Stomach (tissue), 9 donors: Measurements from ENCODE around the gene CDSN. TPM values are rescaled to one million over a fixed set of nuclear protein-coding genes. Genes with fewer than 3 reads are reported as not detected.

Experiments
- DNase-seq, 2 donors: peaks; one replicate each; pipeline versions ENCODE4 v3.0.0 to v3.0.0-alpha.2; 2013 to 2019
- H3K27ac ChIP-seq, 5 donors: fragments of 200-600 bp in 4 of 5; sonication (generic) in 4 of 5; one replicate each; pipeline ENCODE4 v1.5.1; 2013 to 2019; ENCODE audit warnings: mild to moderate bottlenecking in 1 of 5, moderate library complexity in 1 of 5
- H3K27me3 ChIP-seq, 3 donors: fragments of 200-600 bp; sonication (generic); one replicate each; pipeline ENCODE4 v1.5.1; 2017 to 2019; ENCODE audit warnings: mixed run types in 1 of 3
- H3K36me3 ChIP-seq, 4 donors: fragments of 200-600 bp; sonication (generic); 1 replicate in 3 of 4; 2 replicates in 1 of 4; pipeline ENCODE4 v1.5.1; 2016 to 2019
- H3K4me1 ChIP-seq, 4 donors: fragments of 200-600 bp; sonication (generic); one replicate each; pipeline ENCODE4 v1.5.1; 2016 to 2019
- H3K4me3 ChIP-seq, 4 donors: fragments of 200-600 bp; sonication (generic) in 3 of 4; one replicate each; pipeline ENCODE4 v1.5.1; 2016 to 2019; ENCODE audit warnings: mild to moderate bottlenecking in 1 of 4
- H3K9me3 ChIP-seq, 4 donors: fragments of 200-600 bp; sonication (generic); one replicate each; pipeline ENCODE4 v1.5.1; 2016 to 2019
- CTCF ChIP-seq, 7 experiments: fragments of 450-650 bp in 4 of 7; fragments of 200-600 bp in 3 of 7; sonication (generic) in 3 of 7; IDR thresholded peaks; one replicate each; pipeline ENCODE4 v1.5.1; 2016 to 2019; ENCODE audit warnings: antibody characterized with exemption in 7 of 7, control low read depth in 2 of 7, mild to moderate bottlenecking in 1 of 7
- EP300 ChIP-seq: sonication (generic); formaldehyde crosslinking; IDR thresholded peaks from one replicate; pipeline ENCODE4 v1.6.1; 2017; ENCODE audit warnings: antibody characterized with exemption
- POLR2A ChIP-seq, 4 donors: fragments of 450-650 bp; IDR thresholded peaks; one replicate each; pipeline ENCODE4 v1.6.1; 2016; ENCODE audit warnings: antibody characterized with exemption in 4 of 4, control low read depth in 2 of 4, mild to moderate bottlenecking in 1 of 4, moderate library complexity in 1 of 4
- POLR2AphosphoS5 ChIP-seq, 3 donors: sonication (generic); formaldehyde crosslinking; IDR thresholded peaks; one replicate each; pipeline ENCODE4 v1.6.1; 2016; ENCODE audit warnings: antibody characterized with exemption in 3 of 3
- WGBS, 5 donors: extraction: QIAGEN DNeasy Blood & Tissue Kit in 3 of 5; methylation state at CpG; one replicate each; pipeline versions ENCODE4 v1.1.5 to v1.1.7; 2013 to 2018; 5-methylcytosine and 5-hydroxymethylcytosine counted together
- intact Hi-C: fragments of 100-400 bp; cut with DNase I; formaldehyde crosslinking; loops from one replicate; pipeline ENCODE4 v1.15.1; 2023; ENCODE audit warnings: low total_unique reads
- polyA plus RNA-seq, 3 donors: library from polyadenylated mRNA; stranded (reverse); fragments of 200-250 nt; gene quantifications; one replicate each; pipeline ENCODE4 v1.2.3, GENCODE V29; 2013
- total RNA-seq, 5 donors: library from RNA; depleted of rRNA; stranded (reverse); fragments of >200 nt; gene quantifications; one replicate each; pipeline versions ENCODE4 v1.1.0 to v1.2.3, GENCODE V29; 2014 to 2016
- donor health status: healthy with polysubstance abuse.
- donor health status: Bipolar disorder and iron deficiency.
- donor health status: healthy.

CDSN gene
- total and polyA plus RNA-seq, 8 donors = 0.05 TPM; not detected in 7

GRCh38 chr6:31154436-31154835 is 34.2 kb upstream of the CDSN start:
- Histone ChIP-seq H3K36me3 (peaks cover 10 to 55% (median 45%) of the 10 kb centered on the region in 4 donors), H3K4me3 (no peak overlapping the region), H3K4me1 (peaks cover 12 to 23% (median 18%) of the 10 kb centered on the region in 4 donors), H3K27me3 (no peaks in the 10 kb centered on the region), H3K27ac (no peak overlapping the region), H3K9me3 (no peaks in the 10 kb centered on the region)
- WGBS, 5 donors = 83 to 99% (median 97%) methylated on average over 14 to 15 of the region's 15 CpGs
- no peak for DNase-seq
- TF ChIP-seq EP300 (no peak), CTCF (IDR thresholded peaks at IDR 0.05) (no peak)
- intact Hi-C loops = no loop called here

GRCh38 chr6:31152781-31153180 is 32.5 kb upstream of the CDSN start:
- H3K4me3 ChIP-seq = no peak overlapping the region
- H3K27me3 ChIP-seq = no peaks in the 10 kb centered on the region
- DNase-seq = no peak
- intact Hi-C loops = no loop called here
- WGBS, 5 donors = 87 to 96% (median 94%) methylated on average over 7 of the region's 7 CpGs
- no peak overlapping the region for H3K27ac ChIP-seq
- peaks cover 6 to 13% (median 11%) of the 10 kb centered on the region in 4 donors for H3K4me1 ChIP-seq
- TF ChIP-seq CTCF (IDR thresholded peaks at IDR 0.05) (no peak), POLR2AphosphoS5 (IDR thresholded peaks at IDR 0.05) (no peak), EP300 (no peak), POLR2A (IDR thresholded peaks at IDR 0.05) (no peak)
- H3K36me3 ChIP-seq = peaks cover 10 to 64% (median 56%) of the 10 kb centered on the region in 4 donors
- no peaks in the 10 kb centered on the region for H3K9me3 ChIP-seq

GRCh38 chr6:31149827-31150447 is 29.7 kb upstream of the CDSN start:
- peaks cover 0 to 16% (median 4%) of the 10 kb centered on the region in 4 donors for H3K4me1 ChIP-seq
- no peak overlapping the region for H3K4me3 ChIP-seq
- H3K27me3 ChIP-seq = no peaks in the 10 kb centered on the region
- DNase-seq = peak in 1 of 2 donors; percentile 57
- H3K36me3 ChIP-seq = peaks cover 10 to 63% (median 53%) of the 10 kb centered on the region in 4 donors
- intact Hi-C loops = no loop called here
- peak overlapping the region in 1 of 5 donors; percentile 20 for H3K27ac ChIP-seq
- 42 to 78% (median 57%) methylated on average over 5 to 6 of the region's 6 CpGs for WGBS, 5 donors
- TF ChIP-seq CTCF (IDR thresholded peaks at IDR 0.05) (no peak), POLR2A (IDR thresholded peaks at IDR 0.05) (no peak), POLR2AphosphoS5 (IDR thresholded peaks at IDR 0.05) (peak in 2 of 3 donors; percentile 32 to 38)
- H3K9me3 ChIP-seq = no peaks in the 10 kb centered on the region

- H3K4me1 ChIP-seq = peaks cover 9 to 30% (median 23%) of the 10 kb centered on the region in 4 donors
- no peak for DNase-seq
- WGBS, 5 donors = 89 to 96% (median 90%) methylated on average over 8 to 10 of the region's 10 CpGs
- H3K4me3 ChIP-seq = no peak overlapping the region
- no peak for TF ChIP-seq EP300
- H3K27ac ChIP-seq = peak overlapping the region; percentile 71 to 84 (median 82)
- H3K9me3 ChIP-seq = no peaks in the 10 kb centered on the region
- no peaks in the 10 kb centered on the region for H3K27me3 ChIP-seq
- H3K36me3 ChIP-seq = peaks cover 5 to 64% (median 38%) of the 10 kb centered on the region in 4 donors
- intact Hi-C loops = no loop called here
These were observed 25.1 kb upstream of the CDSN start for GRCh38 chr6:31145386-31145785.

GRCh38 chr6:31144970-31145340 is 24.7 kb upstream of the CDSN start:
- Histone ChIP-seq H3K36me3 (peaks cover under 1 to 59% (median 34%) of the 10 kb centered on the region in 4 donors), H3K9me3 (no peaks in the 10 kb centered on the region), H3K27ac (peak overlapping the region; percentile 71 to 84 (median 82)), H3K4me3 (no peak overlapping the region), H3K27me3 (no peaks in the 10 kb centered on the region), H3K4me1 (peaks cover 9 to 30% (median 23%) of the 10 kb centered on the region in 4 donors)
- DNase-seq = no peak
- intact Hi-C loops = no loop called here
- WGBS, 5 donors = 39 to 70% (median 51%) methylated on average over 11 of the region's 11 CpGs; no CpG with 5 or more reads in 1 of the 5 donors
- peak in 1 of 7 experiments; percentile 7 for TF ChIP-seq CTCF (IDR thresholded peaks at IDR 0.05)
- no peak for TF ChIP-seq EP300
